Cerebellar nuclear complex (tissue), 1 donor: ENCODE data around the gene ATP7B.
"Not testable (repeated sequence)": the region's sequence is repeated elsewhere in the genome, so short reads cannot be mapped to it uniquely, and the experiment has no call there.

Experiments
- DNase-seq, 2 experiments: peaks; one replicate each; lab custom pipeline; 2025; lab: John Stamatoyannopoulos, UW

The ATP7B gene

GRCh38 chr13:51922771-51923480 is 88.3 kb downstream of the ATP7B start:
- DNase-seq: no peak

GRCh38 chr13:51921790-51922740 is 89.2 kb downstream of the ATP7B start:
- no peak for DNase-seq

- DNase-seq: no peak
Observed at GRCh38 chr13:51920786-51921185, 90.5 kb downstream of the ATP7B start.

GRCh38 chr13:51920267-51920666 is 91.0 kb downstream of the ATP7B start:
- DNase-seq: no peak

GRCh38 chr13:51919531-51919930 is 91.7 kb downstream of the ATP7B start:
- no peak for DNase-seq

GRCh38 chr13:51916962-51917361 is 94.3 kb downstream of the ATP7B start:
- no peak for DNase-seq

GRCh38 chr13:51916051-51916818 is 95.0 kb downstream of the ATP7B start:
- no peak for DNase-seq

GRCh38 chr13:51914137-51914493 is 97.1 kb downstream of the ATP7B start:
- DNase-seq: no peak

GRCh38 chr13:51913421-51914136 is 97.7 kb downstream of the ATP7B start:
- no peak for DNase-seq

- no peak for DNase-seq
Observed at GRCh38 chr13:51912511-51913225, 98.6 kb downstream of the ATP7B start.

GRCh38 chr13:51912091-51912490 is 99.2 kb downstream of the ATP7B start:
- DNase-seq: peak; percentile 39 to 60

GRCh38 chr13:51910508-51910907 is 100.7 kb downstream of the ATP7B start:
- DNase-seq: no peak

GRCh38 chr13:51909265-51909664 is 102.0 kb downstream of the ATP7B start:
- DNase-seq: not testable (repeated sequence)

- no peak for DNase-seq
Observed at GRCh38 chr13:51907040-51907732, 104.1 kb downstream of the ATP7B start.

GRCh38 chr13:51906581-51906980 is 104.7 kb downstream of the ATP7B start:
- no peak for DNase-seq

GRCh38 chr13:51905787-51906186 is 105.5 kb downstream of the ATP7B start:
- DNase-seq: no peak

- no peak for DNase-seq
Observed at GRCh38 chr13:51902776-51903175, 108.5 kb downstream of the ATP7B start.

GRCh38 chr13:51900471-51900870 is 110.8 kb downstream of the ATP7B start:
- DNase-seq: no peak

- DNase-seq: no peak
Observed at GRCh38 chr13:51895906-51896888, 115.1 kb downstream of the ATP7B start.
